Measurements from ENCODE around the gene SLC35B2.

Gene SLC35B2

GRCh38 chr6:44228031-44228430 lies 29.3 kb downstream of the SLC35B2 start:
- no peaks in the 10 kb centered on the region for H3K27me3 ChIP-seq (ENCODE audit: insufficient read depth, low read depth)
- H2AFZ ChIP-seq (ENCODE audit: low read depth), result no peak overlapping the region
- peaks cover 25% of the 10 kb centered on the region for H3K4me1 ChIP-seq (ENCODE audit: low read depth, poor library complexity, severe bottlenecking)
- no peak overlapping the region for H3K27ac ChIP-seq
- TF ChIP-seq, protein P1, sequence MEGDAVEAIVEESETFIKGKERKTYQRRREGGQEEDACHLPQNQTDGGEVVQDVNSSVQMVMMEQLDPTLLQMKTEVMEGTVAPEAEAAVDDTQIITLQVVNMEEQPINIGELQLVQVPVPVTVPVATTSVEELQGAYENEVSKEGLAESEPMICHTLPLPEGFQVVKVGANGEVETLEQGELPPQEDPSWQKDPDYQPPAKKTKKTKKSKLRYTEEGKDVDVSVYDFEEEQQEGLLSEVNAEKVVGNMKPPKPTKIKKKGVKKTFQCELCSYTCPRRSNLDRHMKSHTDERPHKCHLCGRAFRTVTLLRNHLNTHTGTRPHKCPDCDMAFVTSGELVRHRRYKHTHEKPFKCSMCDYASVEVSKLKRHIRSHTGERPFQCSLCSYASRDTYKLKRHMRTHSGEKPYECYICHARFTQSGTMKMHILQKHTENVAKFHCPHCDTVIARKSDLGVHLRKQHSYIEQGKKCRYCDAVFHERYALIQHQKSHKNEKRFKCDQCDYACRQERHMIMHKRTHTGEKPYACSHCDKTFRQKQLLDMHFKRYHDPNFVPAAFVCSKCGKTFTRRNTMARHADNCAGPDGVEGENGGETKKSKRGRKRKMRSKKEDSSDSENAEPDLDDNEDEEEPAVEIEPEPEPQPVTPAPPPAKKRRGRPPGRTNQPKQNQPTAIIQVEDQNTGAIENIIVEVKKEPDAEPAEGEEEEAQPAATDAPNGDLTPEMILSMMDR (conservative IDR thresholded peaks at IDR 0.05; ENCODE audit: low read depth, low read length), result no peak
- peaks cover 8% of the 10 kb centered on the region; the same call in 1 of the 2 replicates for H4K20me1 ChIP-seq (ENCODE audit: insufficient read depth)
- no peak overlapping the region for H3K4me3 ChIP-seq (IDR thresholded peaks at IDR 0.05; ENCODE audit: insufficient read depth, low read depth, low read length)
- H3K4me2 ChIP-seq, result no peak overlapping the region
- no peak overlapping the region for H3K9ac ChIP-seq
- peaks cover 47% of the 10 kb centered on the region for H3K79me2 ChIP-seq (ENCODE audit: insufficient read depth, low read depth)
- H3K36me3 ChIP-seq (ENCODE audit: insufficient read depth), result no peaks in the 10 kb centered on the region

- Histone ChIP-seq H4K20me1 (ENCODE audit: insufficient read depth) (peaks cover 8% of the 10 kb centered on the region; the same call in 1 of the 2 replicates), H3K36me3 (ENCODE audit: insufficient read depth) (no peaks in the 10 kb centered on the region), H2AFZ (ENCODE audit: low read depth) (no peak overlapping the region), H3K4me3 (IDR thresholded peaks at IDR 0.05; ENCODE audit: insufficient read depth, low read depth, low read length) (no peak overlapping the region), H3K27ac (no peak overlapping the region), H3K79me2 (ENCODE audit: insufficient read depth, low read depth) (peaks cover 47% of the 10 kb centered on the region), H3K4me2 (no peak overlapping the region; the same call in 1 of the 2 replicates), H3K4me1 (ENCODE audit: low read depth, poor library complexity, severe bottlenecking) (peaks cover 33% of the 10 kb centered on the region), H3K9ac (no peak overlapping the region), H3K27me3 (ENCODE audit: insufficient read depth, low read depth) (no peaks in the 10 kb centered on the region)
- TF ChIP-seq, protein P1 (conservative IDR thresholded peaks at IDR 0.05; ENCODE audit: low read depth, low read length), result no peak
Observed at GRCh38 chr6:44227148-44227793, 30.1 kb downstream of the SLC35B2 start.

DNA sequence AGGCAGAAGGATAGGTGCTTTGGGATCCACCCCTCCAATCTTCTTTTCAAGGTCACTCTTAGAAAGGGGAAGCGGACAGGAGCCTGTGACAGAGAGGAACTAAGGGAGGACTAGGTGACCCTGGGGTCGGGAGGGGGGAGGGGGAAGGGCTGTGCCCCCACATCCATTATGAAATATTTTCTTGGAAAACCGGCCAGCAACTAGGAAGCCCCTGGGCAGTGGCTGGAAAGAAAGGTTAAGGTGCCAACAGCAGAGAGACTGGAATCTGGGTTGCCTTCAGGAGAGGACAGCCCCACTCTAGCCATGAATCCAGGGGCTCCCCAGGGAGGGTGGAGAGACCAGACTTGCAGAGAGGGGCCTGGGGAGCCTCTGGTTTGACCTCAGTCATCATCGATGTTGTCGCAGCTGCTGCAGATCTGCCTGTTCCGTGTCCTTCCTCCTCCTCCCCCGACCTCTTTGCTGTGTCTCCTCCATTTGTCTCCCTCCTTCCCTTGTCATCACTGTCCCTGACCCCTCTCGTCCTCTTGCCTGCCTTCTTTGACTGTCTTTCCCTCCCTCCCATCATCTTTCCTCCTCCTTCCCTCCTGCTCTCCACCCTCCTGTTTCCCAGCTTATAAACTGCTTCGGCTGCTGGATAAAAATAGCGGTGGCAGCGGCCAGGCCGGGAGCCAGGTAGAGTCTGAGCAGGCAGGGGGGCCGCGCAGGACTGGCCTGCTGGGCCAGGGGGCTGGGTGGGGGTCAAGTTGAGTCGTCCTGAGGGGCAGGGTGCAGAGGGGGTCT lies 30.8 kb downstream of the SLC35B2 start:
- Histone ChIP-seq H3K4me3 (IDR thresholded peaks at IDR 0.05; ENCODE audit: insufficient read depth, low read depth, low read length) (no peak overlapping the region), H4K20me1 (ENCODE audit: insufficient read depth) (peaks cover 8% of the 10 kb centered on the region; the same call in 1 of the 2 replicates), H2AFZ (ENCODE audit: low read depth) (no peak overlapping the region), H3K4me1 (ENCODE audit: low read depth, poor library complexity, severe bottlenecking) (peaks cover 38% of the 10 kb centered on the region), H3K79me2 (ENCODE audit: insufficient read depth, low read depth) (peaks cover 47% of the 10 kb centered on the region), H3K27me3 (ENCODE audit: insufficient read depth, low read depth) (no peaks in the 10 kb centered on the region), H3K36me3 (ENCODE audit: insufficient read depth) (no peaks in the 10 kb centered on the region), H3K27ac (peak overlapping the region; percentile 37; the same call in 1 of the 2 replicates), H3K4me2 (peak overlapping the region; percentile 96), H3K9ac (peak overlapping the region; percentile 6; the same call in 1 of the 2 replicates)
- TF ChIP-seq, protein P1 (conservative IDR thresholded peaks at IDR 0.05; ENCODE audit: low read depth, low read length), result no peak

DNA sequence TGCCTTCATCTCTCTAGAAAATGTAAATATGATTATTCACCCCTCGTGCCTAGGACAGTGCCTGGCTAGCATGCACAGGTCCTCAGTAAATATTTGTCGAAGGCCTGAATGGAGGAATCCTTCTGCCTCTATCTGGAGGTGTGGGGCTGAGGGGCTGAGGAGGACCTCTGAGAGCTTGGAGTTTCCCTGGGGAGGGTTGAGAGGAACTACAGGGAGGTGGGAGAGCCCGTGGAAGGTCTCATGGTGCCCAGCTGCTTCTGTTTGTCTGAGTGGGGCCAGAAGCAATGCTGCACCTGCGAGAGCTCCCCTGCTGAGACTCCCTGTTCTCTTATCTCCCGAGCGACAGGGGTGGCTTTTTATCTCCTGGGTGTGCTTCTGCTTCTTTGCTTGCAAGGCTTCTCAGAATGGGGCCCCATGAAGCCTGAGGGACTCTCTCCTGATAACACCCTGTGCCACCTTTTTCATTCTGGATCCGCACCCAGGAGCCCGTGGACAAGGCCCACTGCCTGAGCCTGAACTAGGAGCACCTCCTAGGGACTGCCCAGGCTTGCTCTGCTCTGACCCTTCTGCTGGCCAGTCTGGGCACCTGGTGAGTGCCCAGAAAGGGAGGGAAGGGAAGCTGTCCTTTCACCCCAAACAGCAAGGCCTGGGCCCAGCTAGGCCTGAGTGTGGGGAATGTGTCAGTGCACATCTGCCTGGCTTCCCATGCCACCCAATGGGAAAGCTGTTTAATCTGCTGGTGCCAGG lies 31.6 kb downstream of the SLC35B2 start:
- H3K9ac ChIP-seq, result peak overlapping the region; percentile 74; the same call in 1 of the 2 replicates
- H3K4me1 ChIP-seq (ENCODE audit: low read depth, poor library complexity, severe bottlenecking), result peaks cover 46% of the 10 kb centered on the region
- peaks cover 8% of the 10 kb centered on the region; the same call in 1 of the 2 replicates for H4K20me1 ChIP-seq (ENCODE audit: insufficient read depth)
- no peak overlapping the region for H3K4me3 ChIP-seq (IDR thresholded peaks at IDR 0.05; ENCODE audit: insufficient read depth, low read depth, low read length)
- TF ChIP-seq, protein P1 (conservative IDR thresholded peaks at IDR 0.05; ENCODE audit: low read depth, low read length), result no peak
- H3K36me3 ChIP-seq (ENCODE audit: insufficient read depth), result no peaks in the 10 kb centered on the region
- no peaks in the 10 kb centered on the region for H3K27me3 ChIP-seq (ENCODE audit: insufficient read depth, low read depth)
- peak overlapping the region; percentile 37; the same call in 1 of the 2 replicates for H3K27ac ChIP-seq
- no peak overlapping the region for H2AFZ ChIP-seq (ENCODE audit: low read depth)
- peaks cover 47% of the 10 kb centered on the region for H3K79me2 ChIP-seq (ENCODE audit: insufficient read depth, low read depth)
- peak overlapping the region; percentile 96 for H3K4me2 ChIP-seq
